ENCODE measurements around the gene FSIP1.
A peak's percentile ranks its signal among the peaks of the same experiment; 100 is the strongest.

FSIP1 gene

DNA sequence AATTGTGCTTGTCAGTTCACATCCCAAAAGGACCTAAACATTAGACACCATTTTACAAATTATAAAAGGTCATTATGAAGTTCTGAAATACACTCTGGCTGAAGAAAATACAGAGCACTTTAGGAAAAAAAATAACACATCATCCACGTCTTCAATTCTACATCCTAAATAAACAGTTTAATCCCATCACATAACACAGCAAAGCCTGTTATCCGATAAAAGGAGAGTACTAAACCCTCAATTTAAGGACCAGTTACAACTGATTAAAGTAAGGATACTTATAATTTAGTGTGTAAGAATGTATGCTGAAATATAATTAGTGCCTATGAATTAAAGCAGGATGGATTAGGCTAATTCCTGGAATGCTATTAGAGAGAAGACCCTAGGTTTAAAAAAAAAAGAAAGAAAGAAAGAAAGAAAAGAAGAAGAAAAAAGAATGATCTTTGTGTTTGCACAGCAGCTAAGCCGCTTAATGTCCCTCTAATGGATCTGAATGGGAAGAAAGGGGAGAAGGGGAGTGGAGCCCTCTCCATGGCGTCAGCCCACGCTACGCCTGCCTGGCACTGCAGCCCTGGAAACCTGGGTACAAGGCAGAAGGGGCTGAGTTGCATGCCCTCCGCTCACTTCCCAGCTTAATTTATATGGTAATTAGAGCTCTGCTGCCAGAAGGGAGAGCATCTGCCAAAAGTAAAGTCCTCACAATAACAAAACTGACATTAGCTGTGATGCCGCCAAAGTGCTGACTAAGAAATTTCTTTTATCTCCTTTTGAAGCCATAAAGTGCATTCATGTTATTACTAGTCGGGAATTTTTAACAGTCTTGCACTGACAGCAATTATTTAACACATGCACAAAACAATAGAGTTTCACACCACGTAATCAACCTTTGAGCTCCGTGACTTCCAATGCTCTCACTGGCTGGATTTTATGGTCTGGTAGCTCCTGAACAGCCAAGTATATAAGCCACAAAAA lies 90.0 kb downstream of the FSIP1 start:
- TF ChIP-seq, protein P1, sequence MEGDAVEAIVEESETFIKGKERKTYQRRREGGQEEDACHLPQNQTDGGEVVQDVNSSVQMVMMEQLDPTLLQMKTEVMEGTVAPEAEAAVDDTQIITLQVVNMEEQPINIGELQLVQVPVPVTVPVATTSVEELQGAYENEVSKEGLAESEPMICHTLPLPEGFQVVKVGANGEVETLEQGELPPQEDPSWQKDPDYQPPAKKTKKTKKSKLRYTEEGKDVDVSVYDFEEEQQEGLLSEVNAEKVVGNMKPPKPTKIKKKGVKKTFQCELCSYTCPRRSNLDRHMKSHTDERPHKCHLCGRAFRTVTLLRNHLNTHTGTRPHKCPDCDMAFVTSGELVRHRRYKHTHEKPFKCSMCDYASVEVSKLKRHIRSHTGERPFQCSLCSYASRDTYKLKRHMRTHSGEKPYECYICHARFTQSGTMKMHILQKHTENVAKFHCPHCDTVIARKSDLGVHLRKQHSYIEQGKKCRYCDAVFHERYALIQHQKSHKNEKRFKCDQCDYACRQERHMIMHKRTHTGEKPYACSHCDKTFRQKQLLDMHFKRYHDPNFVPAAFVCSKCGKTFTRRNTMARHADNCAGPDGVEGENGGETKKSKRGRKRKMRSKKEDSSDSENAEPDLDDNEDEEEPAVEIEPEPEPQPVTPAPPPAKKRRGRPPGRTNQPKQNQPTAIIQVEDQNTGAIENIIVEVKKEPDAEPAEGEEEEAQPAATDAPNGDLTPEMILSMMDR (IDR thresholded peaks at IDR 0.05; ENCODE audit: control insufficient read depth, insufficient read depth, low read depth, low read length, missing control alignments) = no peak
- H3K4me3 ChIP-seq (ENCODE audit: control insufficient read depth, low read depth, low read length) = no peak overlapping the region
- DNase-seq (ENCODE audit: low read depth) = no peak

DNA sequence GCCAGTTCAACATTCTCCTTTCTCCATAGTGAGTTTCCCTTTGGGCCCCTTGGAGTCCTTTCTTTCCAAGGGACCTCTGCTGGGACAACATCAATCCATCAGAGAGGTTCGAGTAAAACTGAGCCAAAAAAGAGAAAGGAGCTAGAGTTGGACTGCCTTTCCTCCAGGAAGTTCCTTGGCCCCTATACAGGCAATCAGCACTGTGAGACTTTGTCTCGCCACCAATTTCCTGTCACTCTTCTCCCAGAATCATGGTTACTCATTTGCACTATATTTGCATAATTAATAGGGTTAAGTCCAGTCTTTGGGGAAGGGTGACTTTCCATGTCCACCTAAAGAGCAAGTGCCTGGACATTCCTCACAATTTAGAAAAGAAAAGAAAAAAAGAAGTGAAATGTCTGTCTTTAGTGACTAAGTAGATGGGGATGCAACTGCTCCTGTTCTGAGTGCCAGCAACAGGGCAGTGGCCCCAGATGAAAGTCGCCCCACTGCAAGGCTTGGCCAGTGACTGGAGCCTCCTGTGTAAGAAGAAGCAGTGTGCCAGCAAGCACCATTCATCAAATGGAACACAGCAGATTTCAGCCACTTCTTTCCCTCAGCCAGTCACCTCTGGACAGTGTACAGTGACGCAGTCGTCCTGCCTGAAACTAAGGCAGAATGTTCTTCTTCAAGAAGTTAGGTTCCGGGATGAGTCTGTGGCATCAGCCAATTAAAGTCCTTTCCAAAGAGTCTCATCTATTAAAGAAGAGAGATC lies 91.6 kb downstream of the FSIP1 start:
- no peak for DNase-seq (ENCODE audit: low read depth)
- TF ChIP-seq, protein P1 (IDR thresholded peaks at IDR 0.05; ENCODE audit: control insufficient read depth, insufficient read depth, low read depth, low read length, missing control alignments) = no peak
- H3K4me3 ChIP-seq (ENCODE audit: control insufficient read depth, low read depth, low read length) = no peak overlapping the region

DNA sequence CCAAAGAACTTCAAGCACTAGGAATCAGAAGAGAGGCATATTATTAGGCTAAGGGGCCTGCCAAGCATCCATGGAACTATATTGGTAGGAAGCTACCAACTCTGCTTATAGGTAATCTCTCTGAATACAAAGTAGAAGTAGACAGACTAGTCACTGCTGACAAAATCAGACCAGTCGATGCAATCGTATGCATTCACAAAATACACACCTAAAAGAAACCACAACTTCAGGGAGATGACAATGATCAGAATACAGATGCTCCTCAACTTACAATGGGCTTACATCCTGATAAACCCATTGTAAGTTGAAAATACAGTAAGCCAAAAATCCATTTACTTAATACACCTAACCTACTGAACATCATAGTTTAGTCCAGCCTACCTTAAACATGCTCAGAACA lies 94.7 kb downstream of the FSIP1 start:
- no peak for DNase-seq (ENCODE audit: low read depth)
- no peak overlapping the region for H3K4me3 ChIP-seq (ENCODE audit: control insufficient read depth, low read depth, low read length)
- TF ChIP-seq, protein P1 (IDR thresholded peaks at IDR 0.05; ENCODE audit: control insufficient read depth, insufficient read depth, low read depth, low read length, missing control alignments) = no peak

DNA sequence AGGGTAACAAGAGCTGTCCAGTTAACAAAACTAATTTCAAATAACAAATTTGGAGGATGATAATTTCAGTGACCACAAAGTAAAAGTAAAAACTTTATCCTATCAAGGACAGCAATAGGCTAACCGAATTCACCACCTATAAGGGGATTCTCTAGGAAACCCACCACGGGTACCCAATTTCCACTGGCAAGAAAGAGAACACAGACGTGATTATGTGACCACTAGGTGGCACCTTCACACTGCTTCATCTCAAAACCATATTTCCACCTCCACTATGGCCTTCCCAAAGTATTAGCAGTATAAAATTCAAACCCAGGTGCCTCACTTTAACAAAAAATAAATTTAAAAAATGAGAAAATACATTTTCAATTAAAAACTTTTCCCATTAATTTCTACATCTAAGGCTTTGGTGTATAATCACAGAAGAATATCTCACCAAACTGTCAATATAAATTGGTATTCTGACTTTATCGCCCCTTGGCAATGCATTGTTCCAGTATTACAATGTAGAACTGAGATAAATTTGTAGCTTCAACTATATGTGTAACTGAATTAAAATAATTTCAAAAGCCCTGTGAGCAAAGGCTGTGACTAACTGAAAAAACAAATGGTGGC lies 96.5 kb downstream of the FSIP1 start:
- no peak for DNase-seq (ENCODE audit: low read depth)
- H3K4me3 ChIP-seq (ENCODE audit: control insufficient read depth, low read depth, low read length) = no peak overlapping the region
- TF ChIP-seq, protein P1 (IDR thresholded peaks at IDR 0.05; ENCODE audit: control insufficient read depth, insufficient read depth, low read depth, low read length, missing control alignments) = peak; percentile 69

DNA sequence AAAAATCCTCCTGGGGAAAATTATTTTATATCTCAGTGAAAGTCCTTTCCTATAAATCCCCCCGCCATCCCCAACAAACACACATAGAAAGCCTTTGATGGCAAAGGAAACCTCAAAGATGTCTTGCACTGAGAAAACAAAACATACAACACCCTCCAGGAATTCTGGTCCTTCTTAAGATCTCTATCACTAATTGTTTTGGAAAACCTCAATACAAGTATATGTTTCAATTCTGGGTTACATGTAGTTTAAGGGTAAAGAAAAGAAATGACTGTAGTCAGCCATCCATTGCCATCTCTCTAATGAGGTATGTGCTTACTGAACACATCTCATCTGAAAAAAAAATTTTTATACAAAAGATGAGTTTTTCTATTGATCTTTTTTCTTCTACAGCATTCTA lies 97.3 kb downstream of the FSIP1 start:
- TF ChIP-seq, protein P1 (IDR thresholded peaks at IDR 0.05; ENCODE audit: control insufficient read depth, insufficient read depth, low read depth, low read length, missing control alignments) = no peak
- no peak overlapping the region for H3K4me3 ChIP-seq (ENCODE audit: control insufficient read depth, low read depth, low read length)
- no peak for DNase-seq (ENCODE audit: low read depth)

DNA sequence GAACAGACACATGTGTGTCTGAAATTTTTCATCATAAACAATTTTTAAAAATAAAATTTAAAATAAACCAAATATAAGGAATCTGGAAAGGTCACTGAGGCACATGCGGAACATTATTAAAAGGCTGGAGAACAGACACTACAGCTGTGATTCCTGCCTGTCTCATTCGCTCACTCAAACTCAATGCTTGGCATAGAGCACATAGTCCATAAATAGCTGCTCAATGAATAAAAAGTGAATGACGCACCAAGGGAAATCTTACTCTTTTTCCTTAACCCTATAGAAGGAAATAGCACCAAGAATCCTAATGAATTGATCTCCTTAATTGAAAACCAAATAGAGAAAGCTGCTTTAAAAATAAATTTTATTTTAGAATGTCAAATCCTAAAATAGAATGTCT lies 98.4 kb downstream of the FSIP1 start:
- TF ChIP-seq, protein P1 (IDR thresholded peaks at IDR 0.05; ENCODE audit: control insufficient read depth, insufficient read depth, low read depth, low read length, missing control alignments) = no peak
- DNase-seq (ENCODE audit: low read depth) = no peak
- no peak overlapping the region for H3K4me3 ChIP-seq (ENCODE audit: control insufficient read depth, low read depth, low read length)
